Measurements from ENCODE around the gene ARHGAP6.

ARHGAP6 gene

DNA sequence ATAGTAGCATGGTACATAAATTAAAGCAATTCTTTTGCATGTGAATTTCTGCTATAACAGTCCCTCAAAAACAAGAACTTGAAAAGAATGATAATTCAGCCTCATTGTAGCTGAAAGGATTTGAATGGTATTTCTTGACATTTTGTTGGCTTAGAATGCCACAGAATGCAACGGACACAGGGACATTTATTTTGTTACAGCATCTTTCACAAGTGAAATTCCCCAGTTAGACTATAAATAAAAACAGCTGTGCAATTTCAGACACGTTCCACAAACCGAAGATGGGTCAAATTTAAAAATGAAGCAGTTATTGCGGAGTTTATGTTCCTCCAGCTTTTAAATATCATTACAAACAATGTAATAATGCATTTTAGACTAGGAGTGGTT, 455.3 kb downstream of the ARHGAP6 start:
- in situ Hi-C loops (cut with HindIII; ENCODE audit: low sequenced_read_pairs) = no loop called here
- TF ChIP-seq, protein P1, sequence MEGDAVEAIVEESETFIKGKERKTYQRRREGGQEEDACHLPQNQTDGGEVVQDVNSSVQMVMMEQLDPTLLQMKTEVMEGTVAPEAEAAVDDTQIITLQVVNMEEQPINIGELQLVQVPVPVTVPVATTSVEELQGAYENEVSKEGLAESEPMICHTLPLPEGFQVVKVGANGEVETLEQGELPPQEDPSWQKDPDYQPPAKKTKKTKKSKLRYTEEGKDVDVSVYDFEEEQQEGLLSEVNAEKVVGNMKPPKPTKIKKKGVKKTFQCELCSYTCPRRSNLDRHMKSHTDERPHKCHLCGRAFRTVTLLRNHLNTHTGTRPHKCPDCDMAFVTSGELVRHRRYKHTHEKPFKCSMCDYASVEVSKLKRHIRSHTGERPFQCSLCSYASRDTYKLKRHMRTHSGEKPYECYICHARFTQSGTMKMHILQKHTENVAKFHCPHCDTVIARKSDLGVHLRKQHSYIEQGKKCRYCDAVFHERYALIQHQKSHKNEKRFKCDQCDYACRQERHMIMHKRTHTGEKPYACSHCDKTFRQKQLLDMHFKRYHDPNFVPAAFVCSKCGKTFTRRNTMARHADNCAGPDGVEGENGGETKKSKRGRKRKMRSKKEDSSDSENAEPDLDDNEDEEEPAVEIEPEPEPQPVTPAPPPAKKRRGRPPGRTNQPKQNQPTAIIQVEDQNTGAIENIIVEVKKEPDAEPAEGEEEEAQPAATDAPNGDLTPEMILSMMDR (IDR thresholded peaks at IDR 0.05; ENCODE audit: low read depth, low read length, missing control alignments) = no peak
- DNase-seq (ENCODE audit: low read depth) = no peak
- no peak overlapping the region for H3K4me3 ChIP-seq (ENCODE audit: low read depth, low read length)

DNA sequence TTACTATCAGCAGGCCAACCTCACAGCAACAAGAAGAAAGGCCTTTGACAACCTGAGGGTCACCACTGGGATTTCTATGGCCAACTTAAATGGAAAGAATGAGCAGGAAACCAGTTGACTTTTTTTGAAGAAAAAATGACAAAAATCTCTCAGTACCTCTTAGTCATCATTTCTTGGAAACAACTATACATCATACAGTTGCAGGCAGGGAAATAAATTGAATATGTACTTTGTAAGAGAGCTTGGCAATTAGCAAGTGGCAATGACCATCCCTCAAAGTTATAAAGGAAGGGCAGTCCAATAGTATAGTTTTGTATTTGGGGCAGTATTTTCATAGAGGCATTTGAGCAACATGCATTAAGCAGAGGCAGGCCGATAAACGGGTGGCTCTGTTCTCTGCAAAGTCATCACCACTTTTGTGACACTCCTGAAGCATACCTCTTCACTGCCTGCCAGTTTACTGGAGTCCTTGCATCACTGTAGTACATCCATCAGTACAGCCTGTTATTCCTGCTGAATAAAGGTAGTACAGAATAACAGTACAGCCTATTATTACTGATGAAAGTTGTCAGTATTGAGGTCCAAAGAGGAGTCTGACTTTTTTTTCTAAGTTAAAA, 455.8 kb downstream of the ARHGAP6 start:
- TF ChIP-seq, protein P1 (IDR thresholded peaks at IDR 0.05; ENCODE audit: low read depth, low read length, missing control alignments) = no peak
- in situ Hi-C loops (cut with HindIII; ENCODE audit: low sequenced_read_pairs) = no loop called here
- H3K4me3 ChIP-seq (ENCODE audit: low read depth, low read length) = no peak overlapping the region
- no peak for DNase-seq (ENCODE audit: low read depth)

DNA sequence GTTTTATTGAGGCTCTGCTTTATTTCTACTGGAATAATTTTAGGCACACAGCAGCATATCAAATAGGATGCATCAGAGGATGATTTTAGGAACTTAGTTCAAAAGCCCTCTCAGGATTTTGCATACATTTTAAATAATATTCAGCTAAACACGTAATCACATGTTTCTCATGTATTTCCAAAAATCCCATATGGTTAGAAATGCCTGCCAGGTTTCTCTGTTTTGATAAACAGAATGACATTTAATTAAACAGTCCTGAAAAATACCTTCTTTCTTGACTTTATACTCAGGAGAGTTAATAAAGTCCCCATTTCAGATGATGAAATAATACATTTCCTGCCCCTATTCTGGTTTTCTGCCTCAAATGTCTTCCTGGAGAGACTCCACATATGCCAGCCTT, 459.0 kb downstream of the ARHGAP6 start:
- no peak for DNase-seq (ENCODE audit: low read depth)
- in situ Hi-C loops (cut with HindIII; ENCODE audit: low sequenced_read_pairs) = no loop called here
- no peak overlapping the region for H3K4me3 ChIP-seq (ENCODE audit: low read depth, low read length)
- TF ChIP-seq, protein P1 (IDR thresholded peaks at IDR 0.05; ENCODE audit: low read depth, low read length, missing control alignments) = no peak

DNA sequence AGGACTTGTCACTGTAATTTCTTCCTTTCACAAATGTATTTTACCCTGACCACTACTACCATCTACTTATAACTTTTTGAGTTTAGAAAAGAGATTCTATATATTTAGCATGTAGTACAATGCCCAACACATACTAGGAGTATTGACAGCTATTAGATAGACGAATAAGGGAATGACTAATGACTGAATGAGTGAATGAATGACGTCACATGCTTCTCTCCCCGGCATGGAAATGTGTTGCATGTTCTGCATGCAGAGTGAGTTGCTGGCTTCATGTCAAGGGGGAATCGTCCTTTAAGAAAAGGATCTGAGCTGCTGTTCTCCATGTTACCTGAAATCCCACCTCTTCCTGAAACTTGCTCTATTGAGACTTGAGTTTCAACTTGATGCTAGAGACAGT, 459.9 kb downstream of the ARHGAP6 start:
- TF ChIP-seq, protein P1 (IDR thresholded peaks at IDR 0.05; ENCODE audit: low read depth, low read length, missing control alignments) = no peak
- DNase-seq (ENCODE audit: low read depth) = no peak
- no peak overlapping the region for H3K4me3 ChIP-seq (ENCODE audit: low read depth, low read length)
- in situ Hi-C loops (cut with HindIII; ENCODE audit: low sequenced_read_pairs) = no loop called here

DNA sequence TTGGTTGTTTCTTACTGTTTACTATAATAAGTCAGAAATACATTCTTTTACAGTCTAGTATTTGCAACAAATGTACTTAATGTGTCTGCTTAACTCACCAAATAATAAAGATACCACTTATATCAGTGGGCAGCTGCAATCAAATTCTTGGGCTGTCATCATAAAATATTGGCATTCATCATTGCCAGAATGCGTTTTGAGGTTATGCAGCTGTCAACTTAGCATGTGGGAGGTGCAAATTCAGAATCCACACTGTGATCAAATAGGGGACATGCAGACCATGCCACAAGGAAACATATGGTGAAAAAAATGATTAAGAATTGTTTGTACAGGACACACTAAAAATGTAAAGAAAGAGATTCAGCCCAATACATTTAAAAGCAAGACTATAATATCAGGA, 468.0 kb downstream of the ARHGAP6 start:
- H3K4me3 ChIP-seq (ENCODE audit: low read depth, low read length) = no peak overlapping the region
- TF ChIP-seq, protein P1 (IDR thresholded peaks at IDR 0.05; ENCODE audit: low read depth, low read length, missing control alignments) = no peak
- in situ Hi-C loops (cut with HindIII; ENCODE audit: low sequenced_read_pairs) = no loop called here
- DNase-seq (ENCODE audit: low read depth) = no peak

DNA sequence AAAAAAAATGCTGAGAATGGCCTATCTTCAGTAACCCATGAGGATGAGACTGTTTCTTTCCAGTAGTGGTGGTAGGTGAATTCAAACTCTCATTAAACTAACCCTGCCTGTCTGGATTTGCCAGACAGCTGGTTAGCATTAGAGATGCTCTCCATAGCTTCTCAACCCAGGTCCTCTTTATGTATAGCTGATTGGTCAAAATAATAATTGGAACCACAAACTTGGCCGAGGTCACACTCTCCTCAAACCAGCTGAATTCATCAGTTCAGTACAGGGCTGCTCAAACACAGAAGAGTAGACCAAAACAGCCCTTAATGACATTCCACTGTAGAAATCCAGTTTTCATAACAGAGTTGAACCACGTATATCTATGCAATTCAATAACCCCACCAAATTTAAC, 469.2 kb downstream of the ARHGAP6 start:
- DNase-seq (ENCODE audit: low read depth) = peak; percentile 23
- in situ Hi-C loops (cut with HindIII; ENCODE audit: low sequenced_read_pairs) = no loop called here
- H3K4me3 ChIP-seq (ENCODE audit: low read depth, low read length) = no peak overlapping the region
- TF ChIP-seq, protein P1 (IDR thresholded peaks at IDR 0.05; ENCODE audit: low read depth, low read length, missing control alignments) = no peak
